CD14-positive monocyte (primary cell): ENCODE measurements around the gene HS6ST2. TPM values are rescaled to one million over a fixed set of nuclear protein-coding genes. Genes with fewer than 3 reads are reported as not detected.

Experiments
- DNase-seq, 3 donors: peaks; one replicate each; pipeline ENCODE4 v3.0.0-alpha.2; 2011 to 2022
- H2AFZ ChIP-seq: 2 replicates; pipeline ENCODE4 v1.6.0; 2012; ENCODE audit warnings: mild to moderate bottlenecking, low read depth, low read length, inconsistent platforms; ENCODE audit not compliant: insufficient read depth, poor library complexity, severe bottlenecking
- H3K27ac ChIP-seq, 2 donors: 1 replicate in 1 of 2; 2 replicates in 1 of 2; pipeline ENCODE4 v1.5.1; 2012 to 2013; ENCODE audit warnings: low read length in 2 of 2, control low read depth in 1 of 2, inconsistent platforms in 1 of 2, low read depth in 1 of 2, mild to moderate bottlenecking in 1 of 2
- H3K27me3 ChIP-seq, 2 donors: one replicate each; pipeline versions ENCODE4 v1.6.0 to v1.6.1; 2011 to 2013; ENCODE audit warnings: low read length in 2 of 2; ENCODE audit not compliant: control insufficient read depth in 2 of 2, insufficient read depth in 2 of 2
- H3K36me3 ChIP-seq, 2 donors: replicated peaks in 1 of 2; 1 replicate in 1 of 2; 2 replicates in 1 of 2; pipeline versions ENCODE4 v1.5.1 to v1.6.1; 2012 to 2013; ENCODE audit warnings: low read length in 2 of 2, control low read depth in 1 of 2, inconsistent platforms in 1 of 2, mild to moderate bottlenecking in 1 of 2; ENCODE audit not compliant: insufficient read depth in 2 of 2, control insufficient read depth in 1 of 2
- H3K4me1 ChIP-seq, 2 donors: 1 replicate in 1 of 2; 2 replicates in 1 of 2; pipeline versions ENCODE4 v1.5.1 to v1.6.1; 2012 to 2013; ENCODE audit warnings: low read length in 2 of 2, control low read depth in 1 of 2, inconsistent platforms in 1 of 2, mild to moderate bottlenecking in 1 of 2, moderate library complexity in 1 of 2; ENCODE audit not compliant: insufficient read depth in 2 of 2, control insufficient read depth in 1 of 2
- H3K4me2 ChIP-seq: replicated peaks from 2 replicates; pipeline ENCODE3; 2012; ENCODE audit warnings: low read length, moderate library complexity, mild to moderate bottlenecking; ENCODE audit not compliant: poor library complexity, severe bottlenecking; ENCODE audit errors: extremely low read depth
- H3K4me3 ChIP-seq, 3 experiments: fragments of 200-600 bp in 1 of 3; sonication (generic) in 1 of 3; replicated peaks in 1 of 3; 1 replicate in 2 of 3; 2 replicates in 1 of 3; pipeline ENCODE4 v1.5.1; 2011 to 2013; ENCODE audit warnings: low read length in 3 of 3, mild to moderate bottlenecking in 3 of 3, control low read depth in 2 of 3, low read depth in 2 of 3, inconsistent platforms in 1 of 3, moderate library complexity in 1 of 3
- H3K79me2 ChIP-seq: 2 replicates; pipeline ENCODE4 v1.6.0; 2012; ENCODE audit warnings: mild to moderate bottlenecking, control low read depth, inconsistent platforms, low read length, moderate library complexity; ENCODE audit not compliant: insufficient read depth
- H3K9ac ChIP-seq: 2 replicates; pipeline ENCODE4 v1.6.0; 2017; ENCODE audit warnings: low read length, mild to moderate bottlenecking; ENCODE audit not compliant: insufficient read depth, poor library complexity, severe bottlenecking
- H3K9me3 ChIP-seq, 2 donors: replicated peaks in 1 of 2; 1 replicate in 1 of 2; 2 replicates in 1 of 2; pipeline versions ENCODE4 v1.5.1 to v1.6.1; 2012 to 2013; ENCODE audit warnings: low read length in 2 of 2, control low read depth in 1 of 2; ENCODE audit not compliant: control insufficient read depth in 1 of 2, insufficient read depth in 1 of 2
- H4K20me1 ChIP-seq: 2 replicates; pipeline ENCODE4 v1.6.0; 2012; ENCODE audit warnings: mild to moderate bottlenecking, low read length, control low read depth, moderate library complexity; ENCODE audit not compliant: insufficient read depth
- H3K27ac Mint-ChIP-seq, 7 donors: one replicate each; pipeline ENCODE4 v1.8.0; 2020; ENCODE audit warnings: mild to moderate bottlenecking in 7 of 7, mixed read lengths in 7 of 7, moderate library complexity in 6 of 7, inconsistent platforms in 2 of 7
- H3K27me3 Mint-ChIP-seq, 3 donors: one replicate each; pipeline ENCODE4 v1.8.0; 2021 to 2022; ENCODE audit warnings: low read depth in 3 of 3, mild to moderate bottlenecking in 3 of 3, mixed read lengths in 3 of 3, moderate library complexity in 3 of 3, inconsistent platforms in 1 of 3
- H3K36me3 Mint-ChIP-seq, 2 donors: one replicate each; pipeline ENCODE4 v1.8.0; 2020; ENCODE audit warnings: mixed read lengths in 2 of 2, inconsistent platforms in 1 of 2, mild to moderate bottlenecking in 1 of 2
- H3K4me1 Mint-ChIP-seq: one replicate; pipeline ENCODE4 v1.8.0; 2020; ENCODE audit warnings: mild to moderate bottlenecking, mixed read lengths
- H3K4me3 Mint-ChIP-seq, 2 donors: one replicate each; pipeline ENCODE4 v1.8.0; 2020; ENCODE audit warnings: mild to moderate bottlenecking in 2 of 2, mixed read lengths in 2 of 2, moderate library complexity in 1 of 2
- H3K9me3 Mint-ChIP-seq, 7 donors: one replicate each; pipeline ENCODE4 v1.8.0; 2020 to 2022; ENCODE audit warnings: mixed read lengths in 7 of 7, mild to moderate bottlenecking in 6 of 7, moderate library complexity in 6 of 7, inconsistent platforms in 2 of 7
- CTCF ChIP-seq: fragments of 200-600 bp; IDR thresholded peaks from one replicate; pipeline ENCODE4 v1.8.0; 2022; ENCODE audit warnings: antibody characterized with exemption, mild to moderate bottlenecking
- WGBS: methylation state at CpG from one replicate; pipeline ENCODE4 v1.1.5; 2013; ENCODE audit warnings: missing lambda C conversion rate; ENCODE audit not compliant: insufficient coverage; 5-methylcytosine and 5-hydroxymethylcytosine counted together
- intact Hi-C, 2 donors: fragments of 100-400 bp; cut with micrococcal nuclease; formaldehyde crosslinking; loops; one replicate each; pipeline versions ENCODE4 v1.15.0 to v1.15.1; 2023
- polyA plus RNA-seq, 3 donors: library from polyadenylated mRNA; depleted of rRNA in 1 of 3; unstranded in 2 of 3; stranded (reverse) in 1 of 3; fragments of 300-500 nt in 2 of 3; fragments of >200 nt in 1 of 3; fragmentation: Illumina TruSeq in 2 of 3; gene quantifications; 1 replicate in 2 of 3; 2 replicates in 1 of 3; pipeline ENCODE4 v1.2.3, GENCODE V29; 2012 to 2021

Gene HS6ST2
- polyA plus RNA-seq, 3 donors, result not detected

GRCh38 chrX:132742246-132742645, 216.2 kb downstream of the HS6ST2 start:
- Histone ChIP-seq H3K9me3 (no peaks in the 10 kb centered on the region), H4K20me1 (no peaks in the 10 kb centered on the region), H2AFZ (no peak overlapping the region), H3K4me3 (no peak overlapping the region), H3K79me2 (no peaks in the 10 kb centered on the region), H3K9ac (no peak overlapping the region), H3K27ac (no peak overlapping the region), H3K36me3 (no peaks in the 10 kb centered on the region), H3K27me3 (peaks cover 0 to 6% of the 10 kb centered on the region in 2 donors), H3K4me2 (no peak overlapping the region), H3K4me1 (peaks cover 6 to 8% of the 10 kb centered on the region in 2 donors)
- no CpG with 5 or more reads among the region's 1 CpG for WGBS
- H3K27ac Mint-ChIP-seq, result peak overlapping the region in 2 of 7 donors; percentile 6 to 58
- H3K9me3 Mint-ChIP-seq, result peaks cover 0 to 2% (median 0%) of the 10 kb centered on the region in 7 donors
- no peaks in the 10 kb centered on the region for H3K36me3 Mint-ChIP-seq
- peaks cover 6% of the 10 kb centered on the region for H3K4me1 Mint-ChIP-seq
- peaks cover 0 to 14% (median 2%) of the 10 kb centered on the region in 3 donors for H3K27me3 Mint-ChIP-seq
- peak; percentile 3 to 17 (median 6) for DNase-seq
- no peak for TF ChIP-seq CTCF
- no peak overlapping the region for H3K4me3 Mint-ChIP-seq
- intact Hi-C loops, result no loop called here

GRCh38 chrX:132741689-132742088, 216.7 kb downstream of the HS6ST2 start:
- no peak overlapping the region for H3K9ac ChIP-seq
- DNase-seq, result no peak
- Mint-ChIP-seq H3K27ac (peak overlapping the region in 3 of 7 donors; percentile 6 to 58 (median 21)), H3K4me1 (peaks cover 6% of the 10 kb centered on the region), H3K9me3 (peaks cover 0 to 2% (median 0%) of the 10 kb centered on the region in 7 donors), H3K4me3 (no peak overlapping the region), H3K36me3 (no peaks in the 10 kb centered on the region), H3K27me3 (peaks cover 0 to 15% (median 2%) of the 10 kb centered on the region in 3 donors)
- H3K79me2 ChIP-seq, result no peaks in the 10 kb centered on the region
- no peaks in the 10 kb centered on the region for H3K36me3 ChIP-seq
- H3K9me3 ChIP-seq, result no peaks in the 10 kb centered on the region
- WGBS, result no CpG with 5 or more reads among the region's 2 CpGs
- no peak for TF ChIP-seq CTCF
- peaks cover 0 to 4% of the 10 kb centered on the region in 2 donors for H3K27me3 ChIP-seq
- H3K4me2 ChIP-seq, result no peak overlapping the region
- H3K4me1 ChIP-seq, result peaks cover 6 to 8% of the 10 kb centered on the region in 2 donors
- no peak overlapping the region for H2AFZ ChIP-seq
- no peak overlapping the region for H3K4me3 ChIP-seq
- H4K20me1 ChIP-seq, result no peaks in the 10 kb centered on the region
- no peak overlapping the region for H3K27ac ChIP-seq
- intact Hi-C loops, result no loop called here
